GM19324 (cell line): ENCODE results near the gene RBM4B.

Source experiments
- ATAC-seq: cut with Tn5 transposase; IDR thresholded peaks from one replicate; pipeline ENCODE4 v1.9.1; 2021; ENCODE audit warnings: mild to moderate bottlenecking, moderate library complexity; ENCODE audit not compliant: unreplicated experiment, low FRiP score

The RBM4B gene

DNA sequence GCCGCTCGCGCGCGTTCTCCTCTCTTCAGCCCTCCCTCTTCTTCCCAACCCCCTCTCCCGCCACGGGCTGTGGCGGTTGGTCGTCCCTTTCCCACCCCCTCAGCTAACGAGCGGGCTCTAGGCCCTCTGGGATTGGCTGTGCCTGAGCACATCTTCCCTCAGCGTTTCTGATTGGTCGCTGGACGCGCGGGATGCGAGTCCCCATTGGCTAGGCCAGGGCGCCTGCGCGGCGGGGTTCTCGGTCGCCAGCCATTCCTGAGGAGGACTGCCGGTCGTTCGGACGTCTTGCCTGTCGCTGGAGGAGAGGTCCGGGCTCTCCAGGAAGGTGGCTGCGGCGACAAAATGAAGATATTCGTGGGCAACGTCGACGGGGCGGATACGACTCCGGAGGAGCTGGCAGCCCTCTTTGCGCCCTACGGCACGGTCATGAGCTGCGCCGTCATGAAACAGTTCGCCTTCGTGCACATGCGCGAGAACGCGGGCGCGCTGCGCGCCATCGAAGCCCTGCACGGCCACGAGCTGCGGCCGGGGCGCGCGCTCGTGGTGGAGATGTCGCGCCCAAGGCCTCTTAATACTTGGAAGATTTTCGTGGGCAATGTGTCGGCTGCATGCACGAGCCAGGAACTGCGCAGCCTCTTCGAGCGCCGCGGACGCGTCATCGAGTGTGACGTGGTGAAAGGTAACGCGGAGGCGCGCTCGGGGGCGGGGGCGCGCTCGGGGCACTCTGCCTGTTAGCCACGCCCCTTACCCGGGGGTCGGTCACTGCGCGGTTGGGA lies 61.1 kb downstream of the RBM4B start, which contains the start of gene RBM14:
TSS of gene RBM14 (plus strand) at position 252 of the 776 bp plus-strand sequence. CDS start at position 343, 91 bp downstream.
- ATAC-seq, result peak; percentile 93
